ENCODE measurements around the gene LPCAT1.

Gene LPCAT1

DNA sequence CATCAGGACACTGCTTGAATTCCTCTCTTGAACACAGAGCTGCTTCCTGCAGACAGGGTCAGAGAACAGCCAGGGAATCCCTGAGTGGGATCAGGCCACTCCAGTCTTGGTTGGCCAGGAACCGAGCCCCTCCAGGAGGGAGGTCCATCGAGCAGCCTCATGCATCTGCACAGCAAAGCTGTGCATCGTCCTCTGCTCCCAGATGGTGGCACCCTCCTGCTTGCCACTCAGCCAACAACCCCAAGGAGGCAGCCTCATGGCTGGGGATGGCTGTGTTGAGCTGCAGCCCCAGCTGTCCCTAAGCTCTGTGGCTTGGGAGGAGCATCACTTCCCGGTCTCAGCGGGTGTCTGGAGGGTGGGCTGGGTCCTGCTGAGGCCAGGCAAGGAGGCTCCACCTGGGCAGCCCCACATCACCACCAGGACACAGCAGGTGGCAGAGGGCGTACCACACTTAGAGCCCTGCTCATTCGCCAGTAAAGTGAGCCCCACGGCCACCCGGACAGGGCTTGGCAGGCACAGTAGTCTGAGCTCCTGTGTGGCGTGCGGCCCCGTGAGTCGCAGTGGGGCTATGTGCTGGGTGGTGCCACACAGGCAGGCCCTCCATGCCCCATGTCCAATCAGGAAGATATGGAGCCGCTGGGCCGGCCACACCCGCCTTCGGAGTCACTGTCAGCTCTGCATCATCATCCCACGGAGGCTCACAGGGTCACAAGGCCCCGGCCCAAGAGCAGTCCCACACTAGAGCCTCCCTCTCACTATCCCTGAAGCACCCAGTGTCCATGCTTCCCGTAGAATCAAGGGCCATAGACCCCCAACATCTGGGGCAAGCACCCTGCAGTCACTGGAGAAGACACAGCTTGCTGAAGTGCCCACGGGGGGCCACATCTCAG, 11.9 kb downstream of the LPCAT1 start:
- DNase-seq (ENCODE audit: low read depth): peak; percentile 67
- H3K4me3 ChIP-seq (ENCODE audit: low read length): no peak overlapping the region
- TF ChIP-seq, protein P1, sequence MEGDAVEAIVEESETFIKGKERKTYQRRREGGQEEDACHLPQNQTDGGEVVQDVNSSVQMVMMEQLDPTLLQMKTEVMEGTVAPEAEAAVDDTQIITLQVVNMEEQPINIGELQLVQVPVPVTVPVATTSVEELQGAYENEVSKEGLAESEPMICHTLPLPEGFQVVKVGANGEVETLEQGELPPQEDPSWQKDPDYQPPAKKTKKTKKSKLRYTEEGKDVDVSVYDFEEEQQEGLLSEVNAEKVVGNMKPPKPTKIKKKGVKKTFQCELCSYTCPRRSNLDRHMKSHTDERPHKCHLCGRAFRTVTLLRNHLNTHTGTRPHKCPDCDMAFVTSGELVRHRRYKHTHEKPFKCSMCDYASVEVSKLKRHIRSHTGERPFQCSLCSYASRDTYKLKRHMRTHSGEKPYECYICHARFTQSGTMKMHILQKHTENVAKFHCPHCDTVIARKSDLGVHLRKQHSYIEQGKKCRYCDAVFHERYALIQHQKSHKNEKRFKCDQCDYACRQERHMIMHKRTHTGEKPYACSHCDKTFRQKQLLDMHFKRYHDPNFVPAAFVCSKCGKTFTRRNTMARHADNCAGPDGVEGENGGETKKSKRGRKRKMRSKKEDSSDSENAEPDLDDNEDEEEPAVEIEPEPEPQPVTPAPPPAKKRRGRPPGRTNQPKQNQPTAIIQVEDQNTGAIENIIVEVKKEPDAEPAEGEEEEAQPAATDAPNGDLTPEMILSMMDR (conservative IDR thresholded peaks at IDR 0.05; ENCODE audit: low read length): peak; percentile 41

DNA sequence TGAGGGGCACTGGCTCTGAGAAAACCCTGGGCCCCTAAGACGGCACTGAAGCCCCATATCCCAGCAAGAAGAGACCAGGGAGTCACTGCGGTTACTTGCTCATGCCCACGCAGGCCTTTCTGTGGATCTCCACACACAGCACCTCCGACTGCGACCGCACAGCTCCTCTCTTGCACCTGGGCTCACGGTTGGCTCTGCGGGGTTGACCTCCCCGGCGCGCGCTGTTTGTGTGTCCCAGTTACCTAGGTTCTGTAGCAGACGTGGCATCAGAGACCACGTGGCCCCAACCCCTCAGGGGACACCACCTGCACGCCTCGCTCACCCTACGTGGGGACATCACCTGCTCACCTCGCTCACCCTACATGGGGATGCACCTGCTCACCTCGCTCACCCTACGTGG, 12.7 kb downstream of the LPCAT1 start:
- no peak overlapping the region for H3K4me3 ChIP-seq (ENCODE audit: low read length)
- TF ChIP-seq, protein P1 (conservative IDR thresholded peaks at IDR 0.05; ENCODE audit: low read length): no peak
- DNase-seq (ENCODE audit: low read depth): no peak

DNA sequence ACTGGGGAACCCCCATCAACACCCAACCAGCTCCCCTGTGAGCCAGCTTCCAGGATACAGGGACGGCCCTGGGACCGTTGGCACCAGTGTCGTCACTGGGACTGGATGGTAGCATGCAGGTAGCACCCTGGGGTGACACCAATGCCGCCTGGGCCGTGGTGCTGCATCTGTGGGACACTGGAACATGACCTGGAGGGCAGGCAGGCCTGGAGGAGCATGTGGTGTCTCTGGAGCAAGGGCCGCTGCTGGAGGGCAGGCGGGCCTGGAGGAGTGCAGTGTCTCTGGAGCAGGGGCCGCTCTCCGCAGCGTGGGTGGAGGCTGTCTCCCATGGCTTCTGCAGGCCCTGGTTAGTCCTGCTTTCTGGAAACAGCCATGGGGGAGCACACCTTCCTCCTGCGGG, 13.1 kb downstream of the LPCAT1 start:
- H3K4me3 ChIP-seq (ENCODE audit: low read length): no peak overlapping the region
- no peak for DNase-seq (ENCODE audit: low read depth)
- TF ChIP-seq, protein P1 (conservative IDR thresholded peaks at IDR 0.05; ENCODE audit: low read length): no peak

DNA sequence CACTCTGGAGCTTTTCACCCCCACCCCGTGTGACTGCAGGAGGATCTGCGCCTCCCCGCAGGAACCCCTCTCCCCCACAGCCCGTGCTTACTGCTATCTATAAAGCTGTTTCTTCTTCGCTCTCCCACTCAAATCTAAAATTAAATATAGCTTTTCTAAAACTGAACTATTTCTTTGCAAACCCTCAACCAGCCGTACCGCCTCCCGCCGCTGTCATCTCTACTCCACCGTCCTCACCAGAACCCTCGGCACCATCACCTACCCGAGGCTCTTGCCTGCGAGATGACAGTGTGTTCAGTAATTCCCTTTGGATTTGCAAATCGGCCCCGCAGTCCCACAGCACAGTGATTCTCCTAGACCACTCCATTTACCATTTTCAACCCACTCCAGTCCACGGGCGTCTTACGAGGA, 13.6 kb downstream of the LPCAT1 start:
- no peak overlapping the region for H3K4me3 ChIP-seq (ENCODE audit: low read length)
- TF ChIP-seq, protein P1 (conservative IDR thresholded peaks at IDR 0.05; ENCODE audit: low read length): no peak
- no peak for DNase-seq (ENCODE audit: low read depth)

DNA sequence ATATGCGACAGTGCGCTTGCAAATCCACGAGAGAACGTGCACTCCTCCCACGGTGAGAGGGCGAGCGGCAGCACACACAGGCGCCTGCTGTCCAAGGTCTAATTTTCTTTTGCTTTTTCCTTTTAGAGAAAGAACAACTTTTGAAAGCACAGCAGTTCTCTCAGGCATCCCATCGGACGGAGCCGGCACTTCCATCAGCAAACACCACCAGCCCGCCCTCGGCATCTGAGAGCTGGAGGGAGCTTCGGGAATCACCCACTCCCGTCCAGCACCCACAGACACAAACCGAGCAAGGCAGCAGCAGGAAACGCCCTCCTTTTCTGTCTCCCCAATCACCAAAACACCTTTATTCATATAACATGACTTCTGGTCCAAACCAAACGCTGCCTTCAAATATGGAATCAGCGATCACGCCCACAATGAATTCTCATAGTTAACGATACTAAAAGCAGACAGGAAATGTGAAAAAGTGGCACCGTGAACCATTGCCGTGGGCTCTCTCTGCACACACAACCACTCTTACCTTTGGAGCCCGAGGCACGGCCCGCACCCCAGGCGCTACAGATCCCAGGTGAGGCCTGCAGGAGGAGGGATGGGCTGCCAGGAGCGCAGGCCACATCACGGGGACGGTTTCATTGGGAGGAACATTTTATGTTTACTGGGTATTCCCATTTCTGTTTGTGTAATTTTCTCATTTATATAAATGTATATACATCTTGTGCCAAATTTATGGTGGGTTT, 14.2 kb downstream of the LPCAT1 start:
- TF ChIP-seq, protein P1 (conservative IDR thresholded peaks at IDR 0.05; ENCODE audit: low read length): no peak
- H3K4me3 ChIP-seq (ENCODE audit: low read length): no peak overlapping the region
- DNase-seq (ENCODE audit: low read depth): no peak

DNA sequence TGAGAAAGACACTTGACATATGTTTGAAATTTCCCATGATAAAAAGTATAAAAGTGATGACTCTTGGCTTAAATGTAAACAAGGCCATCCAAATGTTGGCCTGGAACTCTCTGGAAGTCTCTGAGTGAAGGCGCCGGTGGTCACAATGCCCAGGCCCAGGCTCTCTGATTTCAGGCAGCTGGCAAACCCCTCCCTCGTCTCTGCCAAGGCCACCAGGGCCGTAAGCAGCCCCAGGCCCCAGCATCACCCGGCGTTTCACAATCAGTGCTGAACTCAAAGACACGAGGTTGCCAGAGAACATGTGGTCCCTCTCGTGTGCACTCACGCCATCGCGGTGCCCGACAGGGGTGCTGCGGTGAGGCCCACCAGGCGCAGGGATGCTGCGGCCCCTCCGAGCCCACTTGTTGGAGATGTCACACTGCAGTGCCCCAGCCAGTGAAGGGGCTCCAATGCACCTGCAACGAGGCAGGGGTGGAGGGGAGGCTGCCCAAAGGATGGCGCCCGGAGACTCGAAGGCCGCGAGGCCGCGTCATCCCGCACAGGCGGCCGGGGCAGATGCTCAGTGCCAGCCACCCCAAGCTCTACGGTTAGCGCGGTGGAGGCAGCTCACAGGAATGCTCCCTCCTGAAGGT, 15.0 kb downstream of the LPCAT1 start:
- no peak overlapping the region for H3K4me3 ChIP-seq (ENCODE audit: low read length)
- DNase-seq (ENCODE audit: low read depth): no peak

More for the DNA sequence above, 15.0 kb downstream of the LPCAT1 start:
- TF ChIP-seq, protein P1 (conservative IDR thresholded peaks at IDR 0.05; ENCODE audit: low read length): no peak
